ENCODE data around the gene LDHD.
"Not testable (repeated sequence)": the region's sequence is repeated elsewhere in the genome, so short reads cannot be mapped to it uniquely, and the experiment has no call there.

GRCh38 chr16:75091619-75092018 lies 25.0 kb downstream of the LDHD start:
- TF ChIP-seq CTCF (IDR thresholded peaks at IDR 0.05; ENCODE audit: poor library complexity); EZH2phosphoT487 (IDR thresholded peaks at IDR 0.05; ENCODE audit: low read depth, severe bottlenecking, unreplicated experiment): not testable (repeated sequence)

Measured in hepatocyte (in vitro differentiated cells).